Neural progenitor cell (in vitro differentiated cells): Measurements from ENCODE around the gene SHTN1. TPM values are rescaled to one million over a fixed set of nuclear protein-coding genes. Genes with fewer than 3 reads are reported as not detected.
A peak's percentile ranks its signal among the peaks of the same experiment; 100 is the strongest.

ENCODE experiments used
- DNase-seq: peaks from one replicate; pipeline ENCODE4 v3.0.0-alpha.2; 2016; ENCODE audit warnings: low spot score
- H2AFZ ChIP-seq: fragments of 200-600 bp; sonication (generic); replicated peaks from 2 replicates; pipeline ENCODE4 v1.6.1; 2016; ENCODE audit warnings: antibody characterized with exemption
- H3F3A ChIP-seq: fragments of 200-600 bp; sonication (generic); 2 replicates; pipeline ENCODE4 v1.6.1; 2016; ENCODE audit warnings: antibody characterized with exemption, low read depth
- H3K27ac ChIP-seq: fragments of 200-600 bp; sonication (generic); 2 replicates; pipeline ENCODE4 v1.5.1; 2016; ENCODE audit warnings: mild to moderate bottlenecking
- H3K27me3 ChIP-seq: fragments of 200-600 bp; sonication (generic); 2 replicates; pipeline ENCODE4 v1.6.1; 2016; ENCODE audit warnings: mild to moderate bottlenecking, moderate library complexity
- H3K36me3 ChIP-seq: fragments of 200-600 bp; sonication (generic); 2 replicates; pipeline ENCODE4 v1.5.1; 2016
- H3K4me1 ChIP-seq: fragments of 200-600 bp; sonication (generic); 2 replicates; pipeline ENCODE4 v1.6.1; 2016; ENCODE audit warnings: mixed run types
- H3K4me2 ChIP-seq: fragments of 200-600 bp; sonication (generic); 2 replicates; pipeline ENCODE4 v1.6.1; 2016
- H3K4me3 ChIP-seq: fragments of 200-600 bp; sonication (generic); 2 replicates; pipeline ENCODE4 v1.5.1; 2016
- H3K79me2 ChIP-seq: fragments of 200-600 bp; sonication (generic); 2 replicates; pipeline ENCODE4 v1.6.1; 2016; ENCODE audit warnings: low read depth
- H3K9ac ChIP-seq: fragments of 200-600 bp; sonication (generic); 2 replicates; pipeline ENCODE4 v1.6.1; 2016
- H3K9me3 ChIP-seq: fragments of 200-600 bp; sonication (generic); 2 replicates; pipeline ENCODE4 v1.5.1; 2016; ENCODE audit warnings: low read depth
- H4K20me1 ChIP-seq: fragments of 200-600 bp; sonication (generic); 2 replicates; pipeline ENCODE4 v1.6.1; 2016; ENCODE audit warnings: low read depth
- H3K27ac Mint-ChIP-seq: 3 replicates; pipeline ENCODE4 v1.8.0; 2021; ENCODE audit warnings: mixed read lengths
- H3K27me3 Mint-ChIP-seq: 2 replicates; pipeline ENCODE4 v1.8.0; 2022; ENCODE audit warnings: low read depth, mild to moderate bottlenecking, inconsistent platforms, moderate library complexity, mixed read lengths; ENCODE audit not compliant: insufficient read depth
- H3K36me3 Mint-ChIP-seq: 3 replicates; pipeline ENCODE4 v1.8.0; 2021; ENCODE audit warnings: mixed read lengths
- H3K4me1 Mint-ChIP-seq: 3 replicates; pipeline ENCODE4 v1.8.0; 2021; ENCODE audit warnings: mixed read lengths
- H3K4me3 Mint-ChIP-seq: 3 replicates; pipeline ENCODE4 v1.8.0; 2021; ENCODE audit warnings: mild to moderate bottlenecking, moderate library complexity, mixed read lengths
- H3K9me3 Mint-ChIP-seq: 3 replicates; pipeline ENCODE4 v1.8.0; 2020; ENCODE audit warnings: mixed read lengths
- CTCF ChIP-seq: fragments of 200-600 bp; sonication (generic); IDR thresholded peaks from 2 replicates; pipeline ENCODE4 v1.5.1; 2017; ENCODE audit warnings: antibody characterized with exemption, mild to moderate bottlenecking
- EZH2 ChIP-seq: fragments of 200-600 bp; sonication (generic); IDR thresholded peaks from 2 replicates; pipeline ENCODE4 v1.6.1; 2017; ENCODE audit warnings: antibody characterized with exemption, mild to moderate bottlenecking, moderate library complexity
- EZH2phosphoT487 ChIP-seq: fragments of 200-600 bp; sonication (generic); IDR thresholded peaks from 2 replicates; pipeline ENCODE4 v1.6.1; 2017; ENCODE audit warnings: antibody characterized with exemption
- total RNA-seq: library from RNA; depleted of rRNA; stranded (reverse); fragments of >200 nt; gene quantifications from 2 replicates; pipeline ENCODE4 v1.2.3, GENCODE V29; 2015; ENCODE audit warnings: low replicate concordance

The SHTN1 gene
- total RNA-seq, 1 donor from 2014 or later, result 17.3 TPM

- Histone ChIP-seq H3K4me1 (peaks cover 13% of the 10 kb centered on the region), H3K27me3 (peaks cover 14% of the 10 kb centered on the region), H2AFZ (peak overlapping the region; percentile 83), H3K36me3 (no peaks in the 10 kb centered on the region), H3K4me3 (peak overlapping the region; percentile 74), H3K4me2 (peak overlapping the region; percentile 89), H4K20me1 (no peaks in the 10 kb centered on the region), H3K79me2 (no peaks in the 10 kb centered on the region), H3K9ac (peak overlapping the region; percentile 67), H3F3A (peaks cover 25% of the 10 kb centered on the region), H3K9me3 (no peaks in the 10 kb centered on the region), H3K27ac (no peak overlapping the region)
- Mint-ChIP-seq H3K27ac (peak overlapping the region; percentile 94), H3K9me3 (no peaks in the 10 kb centered on the region), H3K4me1 (peaks cover 17% of the 10 kb centered on the region), H3K36me3 (no peaks in the 10 kb centered on the region), H3K27me3 (peaks cover 11% of the 10 kb centered on the region), H3K4me3 (peak overlapping the region; percentile 92)
- no peak for DNase-seq
- TF ChIP-seq EZH2phosphoT487 (no peak), CTCF (no peak), EZH2 (no peak)
Measured at GRCh38 chr10:116848032-116848943, 156.7 kb downstream of the SHTN1 start.

- DNase-seq, result no peak
- H3K4me3 Mint-ChIP-seq, result no peak overlapping the region
Measured at GRCh38 chr10:116845823-116846222, 159.2 kb downstream of the SHTN1 start.

GRCh38 chr10:116840389-116841075 lies 164.5 kb downstream of the SHTN1 start:
- H3K9me3 Mint-ChIP-seq, result no peaks in the 10 kb centered on the region
- DNase-seq, result no peak
- no peaks in the 10 kb centered on the region for H3K27me3 ChIP-seq
- H2AFZ ChIP-seq, result no peak overlapping the region
- no peak overlapping the region for H3K27ac Mint-ChIP-seq
- H3K4me3 Mint-ChIP-seq, result no peak overlapping the region
- TF ChIP-seq EZH2, result no peak
- no peak for TF ChIP-seq EZH2phosphoT487
- no peak for TF ChIP-seq CTCF
- H3F3A ChIP-seq, result peaks cover 30% of the 10 kb centered on the region
- peaks cover 12% of the 10 kb centered on the region for H4K20me1 ChIP-seq
- no peaks in the 10 kb centered on the region for H3K79me2 ChIP-seq
- no peaks in the 10 kb centered on the region for H3K36me3 Mint-ChIP-seq
- H3K36me3 ChIP-seq, result no peaks in the 10 kb centered on the region
- no peaks in the 10 kb centered on the region for H3K9me3 ChIP-seq
- H3K4me1 ChIP-seq, result peaks cover 57% of the 10 kb centered on the region
- H3K4me1 Mint-ChIP-seq, result peaks cover 42% of the 10 kb centered on the region
- no peak overlapping the region for H3K9ac ChIP-seq
- H3K4me3 ChIP-seq, result no peak overlapping the region
- no peaks in the 10 kb centered on the region for H3K27me3 Mint-ChIP-seq
- H3K4me2 ChIP-seq, result no peak overlapping the region
- H3K27ac ChIP-seq, result no peak overlapping the region

More at GRCh38 chr10:116845823-116846222, 159.2 kb downstream of the SHTN1 start:
- H3K4me1 Mint-ChIP-seq, result peaks cover 20% of the 10 kb centered on the region
- Histone ChIP-seq H3K27me3 (peaks cover 8% of the 10 kb centered on the region), H3K4me3 (no peak overlapping the region), H3K36me3 (no peaks in the 10 kb centered on the region), H4K20me1 (no peaks in the 10 kb centered on the region), H3K4me1 (peaks cover 17% of the 10 kb centered on the region), H3K27ac (no peak overlapping the region), H3K9ac (no peak overlapping the region), H2AFZ (no peak overlapping the region), H3K9me3 (no peaks in the 10 kb centered on the region), H3K79me2 (no peaks in the 10 kb centered on the region), H3K4me2 (no peak overlapping the region), H3F3A (peaks cover 27% of the 10 kb centered on the region)
- H3K27ac Mint-ChIP-seq, result no peak overlapping the region
- H3K9me3 Mint-ChIP-seq, result no peaks in the 10 kb centered on the region
- H3K36me3 Mint-ChIP-seq, result no peaks in the 10 kb centered on the region
- H3K27me3 Mint-ChIP-seq, result peaks cover 6% of the 10 kb centered on the region
- TF ChIP-seq CTCF (no peak), EZH2 (no peak), EZH2phosphoT487 (no peak)
